RPMI7951 (cell line): ENCODE data around the gene PRCD. TPM values are rescaled to one million over a fixed set of nuclear protein-coding genes. Genes with fewer than 3 reads are reported as not detected.

Experiments
- DNase-seq: peaks from one replicate; pipeline ENCODE4 v3.0.0-alpha.2; 2012; ENCODE audit warnings: low read depth
- total RNA-seq: library from RNA; depleted of rRNA; stranded (reverse); fragments of >200 nt; shearing (Covaris generic); gene quantifications from 2 replicates; pipeline ENCODE4 v1.2.3, GENCODE V29; 2014

The PRCD gene
- total RNA-seq, 1 experiment from 2014 or later: 0.48 TPM

- no peak for DNase-seq
Observed at GRCh38 chr17:76570877-76571471, 31.1 kb downstream of the PRCD start.

GRCh38 chr17:76572201-76572910, 32.5 kb downstream of the PRCD start:
- no peak for DNase-seq

- DNase-seq: no peak
Observed at GRCh38 chr17:76573096-76573495, 33.3 kb downstream of the PRCD start.

GRCh38 chr17:76574166-76574565, 34.3 kb downstream of the PRCD start:
- DNase-seq: no peak

- DNase-seq: peak; percentile 43
Observed at GRCh38 chr17:76575570-76575969, 35.7 kb downstream of the PRCD start.

GRCh38 chr17:76576189-76576588, 36.3 kb downstream of the PRCD start:
- no peak for DNase-seq

- no peak for DNase-seq
Observed at GRCh38 chr17:76577876-76578275, 38.0 kb downstream of the PRCD start.

GRCh38 chr17:76578376-76578775, 38.5 kb downstream of the PRCD start:
- DNase-seq: no peak

- DNase-seq: no peak
Observed at GRCh38 chr17:76579281-76579680, 39.4 kb downstream of the PRCD start.

GRCh38 chr17:76581515-76581914, 41.7 kb downstream of the PRCD start:
- DNase-seq: no peak

- no peak for DNase-seq
Observed at GRCh38 chr17:76582660-76583059, 42.8 kb downstream of the PRCD start.

GRCh38 chr17:76584427-76585032, 44.7 kb downstream of the PRCD start:
- DNase-seq: no peak

- DNase-seq: peak; percentile 37
Observed at GRCh38 chr17:76585033-76585648, 45.3 kb downstream of the PRCD start.

GRCh38 chr17:76585649-76586593, 46.1 kb downstream of the PRCD start, which contains the start of gene ST6GALNAC2:
ST6GALNAC2 (minus strand) TSS chr17:76585860; CDS start chr17:76585808, 52 bp downstream.
- peak; percentile 73 for DNase-seq

- DNase-seq: no peak
Observed at GRCh38 chr17:76586741-76587487, 47.1 kb downstream of the PRCD start.

GRCh38 chr17:76588182-76588581, 48.3 kb downstream of the PRCD start:
- DNase-seq: no peak

- DNase-seq: no peak
Observed at GRCh38 chr17:76593384-76593826, 53.6 kb downstream of the PRCD start.

- DNase-seq: no peak
Observed at GRCh38 chr17:76593959-76594358, 54.1 kb downstream of the PRCD start.

GRCh38 chr17:76594690-76595089, 54.8 kb downstream of the PRCD start:
- DNase-seq: no peak
